Prostate gland (tissue), 2 donors: ENCODE results near the gene ALDH1B1. TPM values are rescaled to one million over a fixed set of nuclear protein-coding genes. Genes with fewer than 3 reads are reported as not detected.

Source experiments
- DNase-seq: peaks from one replicate; pipeline ENCODE4 v3.0.0-alpha.2; 2019; ENCODE audit warnings: low spot score
- H3K27ac ChIP-seq, 2 donors: fragments of 200-600 bp; sonication (generic); 2 replicates each; pipeline ENCODE4 v1.5.1; 2017 to 2019
- H3K27me3 ChIP-seq: fragments of 200-600 bp; sonication (generic); replicated peaks from 2 replicates; pipeline ENCODE4 v1.5.1; 2019; ENCODE audit not compliant: insufficient read depth
- H3K36me3 ChIP-seq, 2 donors: fragments of 200-600 bp; sonication (generic); 1 replicate in 1 of 2; 2 replicates in 1 of 2; pipeline versions ENCODE4 v1.5.1 to v1.8.1; 2017 to 2019
- H3K4me1 ChIP-seq: fragments of 200-600 bp; sonication (generic); replicated peaks from 2 replicates; pipeline ENCODE4 v1.5.1; 2019
- H3K4me3 ChIP-seq, 2 donors: fragments of 200-600 bp; sonication (generic); 2 replicates each; pipeline ENCODE4 v1.5.1; 2017 to 2019
- H3K9me3 ChIP-seq: fragments of 200-600 bp; sonication (generic); 2 replicates; pipeline ENCODE4 v1.5.1; 2017
- POLR2A ChIP-seq: fragments of 450-650 bp; IDR thresholded peaks from one replicate; pipeline ENCODE4 v1.6.1; 2016; ENCODE audit warnings: antibody characterized with exemption, mild to moderate bottlenecking
- POLR2AphosphoS5 ChIP-seq: sonication (generic); formaldehyde crosslinking; IDR thresholded peaks from one replicate; pipeline ENCODE4 v1.6.1; 2017; ENCODE audit warnings: antibody characterized with exemption
- WGBS: methylation state at CpG from one replicate; pipeline ENCODE4 v1.1.5; 2018; 5-methylcytosine and 5-hydroxymethylcytosine counted together
- intact Hi-C: fragments of 100-400 bp; cut with DNase I; formaldehyde crosslinking; loops from one replicate; pipeline ENCODE4 v1.14.2; 2022
- total RNA-seq, 2 donors: library from RNA; depleted of rRNA; stranded (reverse); fragments of >200 nt; gene quantifications; one replicate each; pipeline ENCODE4 v1.1.0, GENCODE V29; 2016
- TF ChIP-seq, protein P1 (sequence below), 4 experiments: fragments of 200-600 bp in 2 of 4; fragments of 450-650 bp in 2 of 4; sonication (generic) in 2 of 4; IDR thresholded peaks; 1 replicate in 3 of 4; 2 replicates in 1 of 4; pipeline ENCODE4 v1.5.1; 2016 to 2019; ENCODE audit warnings: antibody characterized with exemption in 4 of 4, mild to moderate bottlenecking in 2 of 4, moderate library complexity in 2 of 4

The ALDH1B1 gene
- total RNA-seq, 2 donors from 2014 or later, result 42.5 to 88.8 TPM

DNA sequence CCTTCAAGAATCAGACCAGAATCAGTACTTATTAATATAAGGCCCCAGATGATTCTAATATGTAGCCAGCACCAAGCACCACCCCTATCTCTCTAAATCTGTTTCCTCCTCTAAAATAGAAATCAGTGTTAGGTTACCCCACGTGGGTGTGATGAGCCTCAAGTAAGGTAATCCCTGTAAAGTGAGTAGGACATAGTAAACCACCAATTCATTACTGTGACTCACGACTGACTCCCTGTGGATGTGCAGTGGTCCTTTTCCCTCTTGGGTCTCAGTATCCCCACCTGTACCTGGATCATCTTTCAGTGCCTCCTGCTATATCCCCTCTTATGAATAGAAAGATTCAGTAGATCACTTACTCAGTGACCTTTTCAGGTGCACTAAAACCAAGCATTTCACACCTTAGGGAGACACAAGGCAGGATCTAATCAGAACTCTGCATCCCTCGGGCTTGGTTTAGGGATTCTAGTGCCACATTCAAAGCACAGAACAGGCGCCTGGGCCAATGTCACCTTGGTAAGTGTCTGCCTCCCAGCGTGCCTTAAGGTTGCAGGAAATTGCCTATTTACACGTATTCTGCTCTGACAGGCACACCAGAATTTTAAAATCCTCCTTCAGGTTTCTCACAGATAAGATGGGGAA, 12.2 kb upstream of the ALDH1B1 start:
- no peaks in the 10 kb centered on the region for H3K4me1 ChIP-seq
- WGBS, result 83% methylated on average over 6 of the region's 6 CpGs
- no peak overlapping the region for H3K4me3 ChIP-seq
- H3K9me3 ChIP-seq, result no peaks in the 10 kb centered on the region
- no peak for TF ChIP-seq POLR2AphosphoS5
- no peak for TF ChIP-seq POLR2A
- TF ChIP-seq, protein P1, sequence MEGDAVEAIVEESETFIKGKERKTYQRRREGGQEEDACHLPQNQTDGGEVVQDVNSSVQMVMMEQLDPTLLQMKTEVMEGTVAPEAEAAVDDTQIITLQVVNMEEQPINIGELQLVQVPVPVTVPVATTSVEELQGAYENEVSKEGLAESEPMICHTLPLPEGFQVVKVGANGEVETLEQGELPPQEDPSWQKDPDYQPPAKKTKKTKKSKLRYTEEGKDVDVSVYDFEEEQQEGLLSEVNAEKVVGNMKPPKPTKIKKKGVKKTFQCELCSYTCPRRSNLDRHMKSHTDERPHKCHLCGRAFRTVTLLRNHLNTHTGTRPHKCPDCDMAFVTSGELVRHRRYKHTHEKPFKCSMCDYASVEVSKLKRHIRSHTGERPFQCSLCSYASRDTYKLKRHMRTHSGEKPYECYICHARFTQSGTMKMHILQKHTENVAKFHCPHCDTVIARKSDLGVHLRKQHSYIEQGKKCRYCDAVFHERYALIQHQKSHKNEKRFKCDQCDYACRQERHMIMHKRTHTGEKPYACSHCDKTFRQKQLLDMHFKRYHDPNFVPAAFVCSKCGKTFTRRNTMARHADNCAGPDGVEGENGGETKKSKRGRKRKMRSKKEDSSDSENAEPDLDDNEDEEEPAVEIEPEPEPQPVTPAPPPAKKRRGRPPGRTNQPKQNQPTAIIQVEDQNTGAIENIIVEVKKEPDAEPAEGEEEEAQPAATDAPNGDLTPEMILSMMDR (IDR thresholded peaks at IDR 0.05), result no peak
- intact Hi-C loops, result no loop called here
- no peak for DNase-seq
- no peak overlapping the region for H3K27ac ChIP-seq
- no peaks in the 10 kb centered on the region for H3K36me3 ChIP-seq
- no peaks in the 10 kb centered on the region for H3K27me3 ChIP-seq

DNA sequence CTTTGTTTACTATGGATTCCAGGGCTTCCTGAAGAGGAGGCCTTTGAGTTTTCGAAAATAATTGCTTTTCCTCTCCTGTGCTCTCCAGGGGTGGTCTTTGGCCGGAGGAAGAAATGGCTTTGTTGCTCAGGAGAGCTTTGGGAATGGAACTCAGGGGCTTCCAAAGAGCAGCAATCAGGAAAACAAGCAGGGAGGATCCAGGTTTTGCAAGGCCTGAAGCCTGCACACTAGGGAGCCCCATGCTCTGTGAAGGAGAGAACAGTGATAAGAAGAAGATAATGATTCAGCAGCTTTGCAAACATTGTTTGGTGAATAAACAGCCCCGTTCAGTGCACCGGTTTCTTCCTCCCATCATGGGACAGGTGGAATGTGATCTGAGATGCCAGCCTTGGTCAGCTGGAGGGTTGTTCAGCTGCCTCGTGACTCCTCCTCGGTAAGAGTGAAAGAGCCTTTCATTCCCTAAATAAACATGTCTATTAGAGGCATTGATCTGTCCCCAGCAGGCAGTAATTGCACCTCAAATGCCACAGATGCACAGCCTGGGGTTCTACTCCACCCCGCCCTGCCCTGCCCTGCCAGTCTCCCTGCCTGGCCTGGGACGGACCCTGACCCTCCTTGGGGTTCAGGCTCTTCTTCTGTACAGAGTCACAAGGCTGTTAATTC, 11.5 kb upstream of the ALDH1B1 start:
- no peak overlapping the region for H3K4me3 ChIP-seq
- H3K9me3 ChIP-seq, result no peaks in the 10 kb centered on the region
- TF ChIP-seq POLR2AphosphoS5, result peak; percentile 43
- TF ChIP-seq, protein P1 (IDR thresholded peaks at IDR 0.05), result no peak
- WGBS, result 49% methylated on average over 8 of the region's 8 CpGs
- DNase-seq, result no peak
- no peaks in the 10 kb centered on the region for H3K4me1 ChIP-seq
- peak overlapping the region in 1 of 2 donors; percentile 41 for H3K27ac ChIP-seq
- H3K36me3 ChIP-seq, result no peaks in the 10 kb centered on the region
- intact Hi-C loops, result no loop called here
- no peaks in the 10 kb centered on the region for H3K27me3 ChIP-seq

DNA sequence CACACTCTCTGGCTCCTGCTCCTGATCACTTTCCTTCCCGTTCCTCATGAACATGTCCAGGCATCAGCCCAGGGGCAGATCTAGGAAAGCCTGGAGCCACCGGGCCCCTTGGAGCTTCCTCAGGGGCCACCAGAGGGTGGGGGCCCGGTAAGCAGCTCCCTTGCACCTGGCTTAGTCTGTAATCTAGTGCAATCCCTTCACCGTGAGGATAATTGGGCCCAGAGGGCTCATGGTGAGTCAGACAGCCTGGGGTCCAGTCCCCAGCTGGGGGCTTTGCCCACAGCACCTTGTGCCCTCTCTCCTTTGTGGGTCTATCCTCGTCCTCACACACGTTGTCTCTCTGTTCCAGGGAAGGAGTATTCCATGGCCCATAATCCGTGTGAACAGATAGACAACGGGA, 10.4 kb upstream of the ALDH1B1 start:
- intact Hi-C loops, result no loop called here
- no peaks in the 10 kb centered on the region for H3K4me1 ChIP-seq
- H3K36me3 ChIP-seq, result no peaks in the 10 kb centered on the region
- peak overlapping the region in 1 of 2 donors; percentile 8 for H3K27ac ChIP-seq
- TF ChIP-seq POLR2AphosphoS5, result no peak
- TF ChIP-seq, protein P1 (IDR thresholded peaks at IDR 0.05), result no peak
- no peak for TF ChIP-seq POLR2A
- no peaks in the 10 kb centered on the region for H3K27me3 ChIP-seq
- no peak for DNase-seq
- no peaks in the 10 kb centered on the region for H3K9me3 ChIP-seq
- 86% methylated on average over 8 of the region's 8 CpGs for WGBS
- H3K4me3 ChIP-seq, result no peak overlapping the region

GRCh38 chr9:38384990-38385848, 7.3 kb upstream of the ALDH1B1 start:
- Histone ChIP-seq H3K36me3 (no peaks in the 10 kb centered on the region), H3K27me3 (no peaks in the 10 kb centered on the region), H3K27ac (no peak overlapping the region), H3K9me3 (no peaks in the 10 kb centered on the region), H3K4me3 (no peak overlapping the region), H3K4me1 (no peaks in the 10 kb centered on the region)
- TF ChIP-seq, protein P1 (IDR thresholded peaks at IDR 0.05), result no peak
- TF ChIP-seq POLR2A, result no peak
- no peak for TF ChIP-seq POLR2AphosphoS5
- intact Hi-C loops, result no loop called here
- WGBS, result 76% methylated on average over 3 of the region's 3 CpGs
- DNase-seq, result no peak
